ENCODE measurements around the gene ACCS.

Gene ACCS

GRCh38 chr11:44094260-44094868 is 28.3 kb downstream of the ACCS start:
- peak; percentile 82 for DNase-seq

- peak; percentile 58 for DNase-seq
Measured at GRCh38 chr11:44095506-44096359, 29.7 kb downstream of the ACCS start, which contains the start of gene EXT2. TSS of gene EXT2 (plus strand) at chr11:44095678. CDS start at chr11:44107713, 12,035 bp downstream.

- DNase-seq = no peak
Measured at GRCh38 chr11:44096360-44097185, 30.5 kb downstream of the ACCS start.

DNA sequence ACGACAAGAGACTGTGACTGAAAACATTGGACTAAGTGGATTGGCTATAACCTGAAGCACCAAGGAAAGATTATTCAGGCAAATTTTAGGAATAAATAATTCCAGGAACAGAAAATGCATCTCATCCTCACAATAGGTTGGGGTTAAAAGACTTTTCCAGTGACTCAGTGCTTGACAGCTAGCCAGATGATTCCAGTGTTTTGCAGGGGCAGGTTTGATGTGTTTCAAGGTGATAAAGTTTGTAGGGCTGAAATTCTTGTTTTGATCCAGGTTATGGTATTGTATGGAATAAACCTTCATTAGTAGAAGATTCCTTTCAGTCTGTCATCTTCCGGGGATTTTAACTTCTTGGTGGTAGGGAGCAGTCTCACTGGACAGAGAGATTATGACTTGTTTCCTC is 31.8 kb downstream of the ACCS start:
- no peak for DNase-seq

DNA sequence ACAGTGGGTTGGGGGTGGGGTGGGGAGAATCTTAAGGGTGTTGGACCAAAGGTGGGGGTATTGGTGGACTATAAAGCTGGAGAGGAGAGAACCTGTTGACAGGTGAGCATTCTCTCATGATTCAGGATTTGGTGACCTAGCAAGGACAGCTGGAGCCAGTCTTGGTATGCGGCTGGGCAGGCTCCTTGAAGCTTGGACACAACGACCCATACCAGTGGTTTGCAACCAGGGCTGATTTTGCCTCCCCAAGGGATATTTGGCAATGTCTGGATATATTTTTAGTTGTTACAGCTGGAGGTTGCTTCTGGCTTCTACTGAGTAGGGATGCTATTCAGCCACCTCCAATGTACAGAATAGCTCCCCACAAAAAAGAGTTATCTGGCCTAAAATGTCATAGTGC is 35.0 kb downstream of the ACCS start:
- DNase-seq = no peak

- DNase-seq = no peak
Measured at GRCh38 chr11:44104481-44105294, 38.6 kb downstream of the ACCS start.

- DNase-seq = no peak
Measured at GRCh38 chr11:44108260-44108659, 42.2 kb downstream of the ACCS start.

- peak; percentile 57 for DNase-seq
Measured at GRCh38 chr11:44110231-44110679, 44.2 kb downstream of the ACCS start.

DNA sequence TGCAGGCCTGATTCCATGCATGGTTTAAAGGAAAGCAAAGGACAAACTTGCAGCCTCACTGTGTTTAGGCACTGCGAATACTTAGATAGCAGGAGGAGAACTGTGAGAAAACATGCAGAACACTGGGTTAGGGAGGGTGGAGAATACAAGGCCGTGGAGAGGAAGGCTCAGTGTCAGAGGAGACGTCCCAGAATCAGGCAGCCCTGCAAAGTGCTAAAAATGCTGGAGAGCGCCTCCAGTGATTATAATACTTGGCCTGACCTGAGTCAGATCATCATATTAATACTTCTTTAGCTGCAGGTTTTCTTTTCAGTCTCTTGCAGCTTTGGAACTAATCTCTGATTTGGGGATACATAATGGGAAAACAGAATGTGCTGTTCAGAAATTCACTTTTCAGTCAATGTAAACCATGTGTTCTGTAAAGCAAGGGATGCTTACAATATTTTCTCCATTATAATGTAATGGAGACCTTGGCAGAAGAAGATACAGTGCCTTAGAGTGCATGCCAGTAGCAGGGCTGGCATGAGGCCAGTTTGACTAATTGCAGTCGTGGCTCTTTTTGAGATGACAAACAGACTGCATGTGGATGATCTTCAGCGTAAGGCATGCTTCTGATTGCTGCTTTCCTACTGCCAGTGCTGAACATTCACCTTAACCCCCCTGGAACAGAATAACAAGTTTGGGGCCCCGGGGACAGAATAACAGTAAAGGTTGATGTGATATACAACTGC is 46.2 kb downstream of the ACCS start:
- DNase-seq = peak; percentile 15

DNA sequence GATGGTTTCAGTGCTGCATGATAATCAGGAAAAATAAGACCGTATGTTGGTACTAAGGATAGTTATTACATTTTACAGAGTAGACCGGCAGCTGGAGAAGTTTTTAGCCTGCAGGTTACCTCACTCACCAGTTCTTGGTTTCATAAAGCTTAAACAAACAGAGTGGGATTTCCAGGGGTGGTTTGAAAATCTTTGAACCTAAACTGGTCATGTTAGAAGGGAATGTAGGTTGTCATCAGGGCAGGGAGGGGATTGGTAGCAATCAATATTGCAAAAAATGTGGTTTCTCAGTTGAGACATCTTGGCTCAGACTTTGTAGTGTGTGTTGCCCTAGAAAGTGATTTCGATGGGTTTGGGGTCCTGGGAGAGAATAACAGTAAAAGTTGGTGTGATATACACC is 46.9 kb downstream of the ACCS start:
- no peak for DNase-seq

DNA sequence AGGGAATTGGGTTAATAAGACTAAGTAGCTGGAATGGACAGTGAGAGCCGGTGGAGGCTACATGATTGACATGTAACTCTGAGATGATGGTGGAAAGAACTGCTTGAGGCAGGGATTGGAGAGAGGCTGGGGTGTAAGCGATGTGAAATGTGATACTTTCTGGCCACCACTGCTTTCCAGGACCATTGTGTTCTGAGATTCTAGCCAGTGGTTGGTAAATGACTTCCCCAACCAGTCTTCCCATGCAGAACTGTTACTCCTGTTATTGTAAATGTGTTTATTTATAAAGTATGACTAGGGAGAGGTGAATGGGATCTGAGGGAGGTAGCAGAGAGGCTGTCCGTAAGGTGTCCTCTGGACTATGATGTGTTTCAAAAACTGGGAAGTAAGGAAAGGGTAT is 47.5 kb downstream of the ACCS start:
- DNase-seq = no peak

DNA sequence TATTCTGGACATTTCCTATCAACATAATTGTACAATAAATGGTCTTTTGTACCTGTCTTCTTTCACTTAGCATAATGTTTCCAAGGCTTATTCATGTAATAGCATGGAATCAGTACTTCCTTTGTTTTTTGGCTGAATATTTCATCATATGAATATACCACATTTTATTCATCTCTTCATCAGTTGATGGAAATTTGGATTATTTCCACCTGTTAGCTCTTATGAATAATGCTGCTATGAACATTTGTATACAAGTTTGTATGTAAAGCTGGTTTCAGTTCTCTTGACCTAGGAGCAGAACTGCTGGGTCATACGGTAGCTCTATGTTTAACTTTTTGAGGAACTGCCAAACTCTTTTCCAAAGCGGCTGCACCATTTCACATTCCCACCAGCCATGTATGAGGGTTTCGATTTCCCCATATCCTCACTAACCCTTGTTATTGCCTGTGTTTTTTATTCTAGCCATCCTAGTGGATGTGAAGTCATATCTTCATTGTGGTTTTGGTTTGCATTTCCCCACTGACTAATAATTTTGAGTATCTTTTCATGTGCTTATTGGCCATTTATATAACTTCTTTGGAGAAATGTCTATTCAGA is 50.3 kb downstream of the ACCS start:
- DNase-seq = no peak

DNA sequence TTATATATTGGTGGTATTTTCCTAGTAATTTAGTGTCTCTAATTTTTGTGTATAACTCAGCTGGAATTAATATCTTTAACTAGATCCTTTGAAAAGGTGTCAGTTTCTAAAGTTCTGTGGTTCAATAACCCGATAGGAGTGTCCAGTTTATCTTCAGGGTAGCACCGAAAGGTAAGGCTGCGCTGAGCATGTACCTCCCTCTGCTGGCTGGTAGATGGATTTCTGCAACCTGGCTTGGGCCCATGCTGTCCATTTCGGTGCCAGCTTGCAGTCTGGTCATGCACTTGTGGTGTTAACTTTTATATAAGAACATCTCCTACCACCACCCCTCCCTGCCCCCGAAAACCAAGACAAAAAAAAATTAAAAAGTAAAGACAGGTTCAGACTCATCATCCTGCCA is 54.1 kb downstream of the ACCS start:
- DNase-seq = no peak

- DNase-seq = no peak
Measured at GRCh38 chr11:44125598-44125997, 59.5 kb downstream of the ACCS start.

DNA sequence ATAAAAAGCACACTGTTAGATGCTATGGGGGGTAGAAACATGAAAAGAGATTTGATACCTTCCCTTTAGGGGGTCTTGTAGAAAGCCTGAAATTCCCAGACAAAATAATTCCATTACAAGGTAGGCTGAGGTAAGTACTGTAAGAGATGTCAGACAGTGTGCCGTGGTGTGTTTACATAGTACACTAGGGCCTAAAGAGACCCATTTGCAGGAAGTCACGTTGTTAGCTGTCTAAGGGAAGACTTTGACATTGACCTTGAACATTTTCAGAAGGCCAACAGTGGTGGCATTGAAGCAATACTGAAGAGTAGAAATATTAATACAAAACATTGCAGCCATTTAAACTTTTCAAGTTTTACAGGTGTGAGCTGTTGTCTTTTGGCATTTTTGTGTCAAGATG is 60.2 kb downstream of the ACCS start:
- no peak for DNase-seq

DNA sequence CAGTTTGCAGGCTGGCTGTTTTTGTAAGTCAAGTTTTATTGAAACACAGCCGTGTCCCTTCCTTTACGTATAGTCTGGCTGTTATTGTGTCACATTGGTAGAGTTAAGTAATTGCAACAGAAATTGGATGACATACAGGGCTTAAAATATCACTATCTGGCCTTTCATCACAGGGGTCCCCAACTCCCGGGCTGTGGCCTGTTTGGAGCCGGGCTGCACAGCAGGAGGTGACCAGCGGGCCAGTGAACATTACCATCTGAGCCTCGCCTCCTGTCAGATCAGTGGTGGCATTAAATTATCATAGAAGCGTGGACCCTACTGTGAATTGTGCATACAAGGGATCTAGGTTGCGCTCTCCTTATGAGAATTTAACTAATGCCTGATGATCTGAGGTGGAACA is 61.1 kb downstream of the ACCS start:
- no peak for DNase-seq

DNA sequence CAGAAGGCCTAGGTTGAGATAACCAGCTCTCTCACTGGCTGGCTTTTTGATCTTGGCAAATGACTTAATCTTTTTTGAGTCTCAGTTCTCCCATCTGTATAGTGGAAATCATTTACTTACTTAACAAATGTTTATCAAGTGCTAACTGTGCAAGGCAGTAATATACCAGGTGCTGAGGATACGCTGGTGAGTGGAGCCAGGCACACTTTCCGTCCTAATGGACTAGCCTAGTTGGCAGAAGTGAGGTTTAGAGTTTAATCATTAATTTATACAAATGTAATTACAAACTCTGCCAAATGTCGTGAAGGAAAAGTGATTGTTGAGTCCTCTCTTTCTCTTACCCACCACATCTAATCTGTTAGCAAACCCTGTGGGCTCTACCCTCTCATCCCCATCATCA is 62.7 kb downstream of the ACCS start:
- no peak for DNase-seq

DNA sequence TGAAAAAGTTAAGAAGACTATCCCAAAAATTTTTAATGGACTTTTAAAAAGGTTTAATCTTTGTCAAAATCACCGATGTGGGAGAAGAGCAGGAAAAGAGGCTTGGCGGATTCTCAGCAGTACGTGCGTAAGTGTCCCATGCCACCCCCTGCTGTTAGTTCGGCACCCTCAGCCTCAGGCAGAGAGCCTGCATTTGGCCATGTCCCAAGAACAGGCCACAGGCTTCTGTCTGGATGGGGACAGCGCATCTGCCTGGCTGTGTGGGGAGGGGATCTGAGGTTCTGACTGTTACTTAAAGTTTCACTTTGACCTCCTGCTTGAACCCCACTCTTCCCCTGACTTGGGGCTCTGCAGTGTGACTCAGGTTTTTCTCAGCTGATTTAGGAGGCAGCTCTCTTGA is 64.7 kb downstream of the ACCS start:
- no peak for DNase-seq

DNA sequence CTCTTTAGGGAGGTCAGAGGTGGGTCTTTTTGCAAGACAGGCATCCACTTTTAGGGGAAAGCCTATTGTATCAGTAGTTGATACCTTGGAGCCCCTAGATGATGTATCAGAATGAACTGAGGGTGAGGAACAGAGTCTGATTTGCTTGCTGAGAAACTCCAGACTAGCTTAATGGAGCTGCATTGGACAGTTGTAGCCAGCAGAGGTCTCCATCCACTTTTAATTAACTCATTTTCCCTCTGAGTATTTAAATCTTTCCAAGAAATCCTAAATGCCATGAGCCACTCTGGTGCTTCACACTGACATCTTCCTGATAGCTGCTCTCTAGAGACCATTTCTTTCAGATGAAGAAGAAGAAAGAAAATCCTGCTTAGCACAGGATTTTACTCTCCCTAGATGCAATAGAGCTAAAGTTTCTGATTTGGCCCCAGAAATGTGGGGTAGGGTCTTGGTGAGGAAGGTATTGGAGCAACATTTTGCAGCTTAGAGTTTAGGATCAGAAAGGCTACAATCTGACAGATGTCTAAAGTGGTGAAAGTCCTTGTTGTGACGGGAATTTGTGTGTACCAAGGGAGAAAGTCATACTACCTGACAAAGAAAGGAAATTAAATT is 67.4 kb downstream of the ACCS start:
- DNase-seq = peak; percentile 2

Data from NCI-H2029 treated with DMSO at 0.1 percent for 48 hours (cell line).